G401 (cell line): ENCODE results near the gene KRT28. TPM values are rescaled to one million over a fixed set of nuclear protein-coding genes. Genes with fewer than 3 reads are reported as not detected.

Experiments used
- total RNA-seq: library from RNA; depleted of rRNA; stranded (reverse); fragments of >200 nt; shearing (Covaris generic); gene quantifications from 2 replicates; pipeline ENCODE4 v1.2.3, GENCODE V29; 2014; rRNA removed

Gene KRT28
- total RNA-seq, 1 experiment from 2014 or later = not detected

Other genes with a start within 250 kb of the KRT28 start
- gene CCR7, start 234.5 kb downstream of the KRT28 start, total RNA-seq = not detected in 2 replicates
- gene SMARCE1, start 152.1 kb downstream of the KRT28 start, total RNA-seq = 39.0 and 48.6 TPM in 2 replicates
- gene KRT222, start 134.8 kb downstream of the KRT28 start, total RNA-seq = not detected in 2 replicates
- not detected in 2 replicates for gene KRT24, start 96.2 kb downstream of the KRT28 start, total RNA-seq
- not detected in 2 replicates for gene KRT25, start 44.6 kb downstream of the KRT28 start, total RNA-seq
- gene KRT26, start 27.8 kb downstream of the KRT28 start, total RNA-seq = not detected in 2 replicates
- gene KRT27, start 17.4 kb downstream of the KRT28 start, total RNA-seq = not detected in 2 replicates
- gene KRT10, start 22.7 kb upstream of the KRT28 start, total RNA-seq = 22.4 and 30.6 TPM in 2 replicates
- gene KRT12, start 67.3 kb upstream of the KRT28 start, total RNA-seq = not detected in 2 replicates
- gene KRT20, start 85.3 kb upstream of the KRT28 start, total RNA-seq = not detected in 2 replicates
- not detected in 2 replicates for gene KRT23, start 137.7 kb upstream of the KRT28 start, total RNA-seq
- not detected in 2 replicates for gene KRT39, start 167.0 kb upstream of the KRT28 start, total RNA-seq
- gene KRT40, start 184.4 kb upstream of the KRT28 start, total RNA-seq = not detected in 2 replicates
- not detected in 2 replicates for gene KRTAP3-3, start 194.2 kb upstream of the KRT28 start, total RNA-seq
- not detected in 2 replicates for gene KRTAP3-2, start 199.9 kb upstream of the KRT28 start, total RNA-seq
- gene KRTAP3-1, start 209.2 kb upstream of the KRT28 start, total RNA-seq = not detected in 2 replicates
- not detected in 2 replicates for gene KRTAP1-5, start 227.2 kb upstream of the KRT28 start, total RNA-seq
- not detected in 2 replicates for gene KRTAP1-4, start 230.2 kb upstream of the KRT28 start, total RNA-seq
- gene KRTAP1-3, start 234.9 kb upstream of the KRT28 start, total RNA-seq = not detected in 2 replicates
- not detected in 2 replicates for gene KRTAP1-1, start 241.5 kb upstream of the KRT28 start, total RNA-seq
- not detected in 2 replicates for gene KRTAP2-1, start 247.4 kb upstream of the KRT28 start, total RNA-seq